ENCODE data around the gene NTNG1.
"Not testable (repeated sequence)": the region's sequence is repeated elsewhere in the genome, so short reads cannot be mapped to it uniquely, and the experiment has no call there.

Gene NTNG1

DNA sequence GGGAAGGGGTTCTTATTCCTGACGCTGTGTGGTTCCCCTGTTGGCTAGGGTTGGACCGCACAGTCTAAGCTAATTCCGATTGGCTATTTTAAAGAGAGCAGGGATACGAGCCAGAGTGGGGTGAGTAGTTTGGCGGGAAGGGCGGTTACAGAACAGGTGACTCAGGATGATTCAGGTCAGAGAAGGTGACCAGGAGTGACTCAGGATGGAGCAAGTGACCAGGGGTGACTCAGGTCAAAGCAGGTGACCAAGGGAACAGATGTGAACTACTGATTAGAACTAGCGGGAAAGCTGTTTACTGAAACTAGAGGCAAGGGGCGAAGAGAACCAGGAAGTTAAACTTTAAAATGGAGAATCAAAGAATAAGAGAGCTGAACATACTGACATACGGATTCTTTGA is 24.1 kb downstream of the NTNG1 start:
- WGBS, 2 experiments: 93 to 97% methylated on average over 9 of the region's 9 CpGs
- not testable (repeated sequence) for H3K4me3 ChIP-seq (ENCODE audit: insufficient read depth, low read depth, low read length); H3K36me3 ChIP-seq (ENCODE audit: control insufficient read depth, insufficient read depth, low read length); H3K27me3 ChIP-seq (ENCODE audit: control insufficient read depth, insufficient read depth, low read length, poor library complexity, severe bottlenecking); H3K4me1 ChIP-seq (ENCODE audit: control insufficient read depth, insufficient read depth, low read length); H3K27ac ChIP-seq (ENCODE audit: insufficient read depth, low read depth, low read length, poor library complexity, severe bottlenecking); H3K9me3 ChIP-seq (ENCODE audit: control insufficient read depth, low read length)

DNA sequence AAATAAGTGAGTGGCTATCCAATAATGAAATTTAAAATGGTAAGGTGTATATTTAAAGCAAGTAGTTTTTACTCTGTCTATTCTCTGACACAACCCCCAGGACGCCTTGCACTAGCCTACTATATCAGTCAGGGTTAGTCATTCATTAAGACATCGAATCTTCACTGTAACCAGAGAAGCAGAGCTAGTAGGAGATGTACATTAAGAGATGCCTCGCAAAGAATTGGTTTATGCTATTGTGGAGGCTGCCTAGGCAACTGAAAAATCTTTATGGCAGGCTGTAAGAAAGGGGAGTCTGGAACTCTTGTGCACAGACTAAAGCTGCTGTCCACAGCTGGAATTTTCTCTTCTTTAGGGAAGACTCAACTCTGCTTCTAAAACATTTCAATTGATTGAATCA is 28.8 kb downstream of the NTNG1 start:
- no peak overlapping the region for H3K4me3 ChIP-seq (ENCODE audit: insufficient read depth, low read depth, low read length)
- 95 to 99% methylated on average over 3 of the region's 3 CpGs for WGBS, 2 experiments
- H3K36me3 ChIP-seq (ENCODE audit: control insufficient read depth, insufficient read depth, low read length): no peaks in the 10 kb centered on the region
- no peaks in the 10 kb centered on the region for H3K9me3 ChIP-seq (ENCODE audit: control insufficient read depth, low read length)
- H3K27me3 ChIP-seq (ENCODE audit: control insufficient read depth, insufficient read depth, low read length, poor library complexity, severe bottlenecking): no peaks in the 10 kb centered on the region
- H3K27ac ChIP-seq (ENCODE audit: insufficient read depth, low read depth, low read length, poor library complexity, severe bottlenecking): no peak overlapping the region
- H3K4me1 ChIP-seq (ENCODE audit: control insufficient read depth, insufficient read depth, low read length): no peaks in the 10 kb centered on the region

GRCh38 chr1:107171333-107171732 is 30.5 kb downstream of the NTNG1 start:
- no peaks in the 10 kb centered on the region for H3K36me3 ChIP-seq (ENCODE audit: control insufficient read depth, insufficient read depth, low read length)
- no peaks in the 10 kb centered on the region for H3K9me3 ChIP-seq (ENCODE audit: control insufficient read depth, low read length)
- H3K27me3 ChIP-seq (ENCODE audit: control insufficient read depth, insufficient read depth, low read length, poor library complexity, severe bottlenecking): no peaks in the 10 kb centered on the region
- no peaks in the 10 kb centered on the region for H3K4me1 ChIP-seq (ENCODE audit: control insufficient read depth, insufficient read depth, low read length)
- H3K27ac ChIP-seq (ENCODE audit: insufficient read depth, low read depth, low read length, poor library complexity, severe bottlenecking): no peak overlapping the region
- H3K4me3 ChIP-seq (ENCODE audit: insufficient read depth, low read depth, low read length): no peak overlapping the region
- 65 to 70% methylated on average over 5 of the region's 5 CpGs for WGBS, 2 experiments

GRCh38 chr1:107172450-107173170 is 31.8 kb downstream of the NTNG1 start:
- no peaks in the 10 kb centered on the region for H3K4me1 ChIP-seq (ENCODE audit: control insufficient read depth, insufficient read depth, low read length)
- H3K27ac ChIP-seq (ENCODE audit: insufficient read depth, low read depth, low read length, poor library complexity, severe bottlenecking): no peak overlapping the region
- H3K27me3 ChIP-seq (ENCODE audit: control insufficient read depth, insufficient read depth, low read length, poor library complexity, severe bottlenecking): no peaks in the 10 kb centered on the region
- H3K9me3 ChIP-seq (ENCODE audit: control insufficient read depth, low read length): no peaks in the 10 kb centered on the region
- 90 to 91% methylated on average over 3 to 5 of the region's 5 CpGs for WGBS, 2 experiments
- no peaks in the 10 kb centered on the region for H3K36me3 ChIP-seq (ENCODE audit: control insufficient read depth, insufficient read depth, low read length)
- no peak overlapping the region for H3K4me3 ChIP-seq (ENCODE audit: insufficient read depth, low read depth, low read length)

GRCh38 chr1:107175102-107175909 is 34.5 kb downstream of the NTNG1 start:
- 78 to 100% methylated on average over 1 of the region's 1 CpG for WGBS, 2 experiments
- Histone ChIP-seq H3K27ac (ENCODE audit: insufficient read depth, low read depth, low read length, poor library complexity, severe bottlenecking) (no peak overlapping the region), H3K9me3 (ENCODE audit: control insufficient read depth, low read length) (no peaks in the 10 kb centered on the region), H3K27me3 (ENCODE audit: control insufficient read depth, insufficient read depth, low read length, poor library complexity, severe bottlenecking) (no peaks in the 10 kb centered on the region), H3K36me3 (ENCODE audit: control insufficient read depth, insufficient read depth, low read length) (no peaks in the 10 kb centered on the region), H3K4me1 (ENCODE audit: control insufficient read depth, insufficient read depth, low read length) (no peaks in the 10 kb centered on the region), H3K4me3 (ENCODE audit: insufficient read depth, low read depth, low read length) (no peak overlapping the region)

DNA sequence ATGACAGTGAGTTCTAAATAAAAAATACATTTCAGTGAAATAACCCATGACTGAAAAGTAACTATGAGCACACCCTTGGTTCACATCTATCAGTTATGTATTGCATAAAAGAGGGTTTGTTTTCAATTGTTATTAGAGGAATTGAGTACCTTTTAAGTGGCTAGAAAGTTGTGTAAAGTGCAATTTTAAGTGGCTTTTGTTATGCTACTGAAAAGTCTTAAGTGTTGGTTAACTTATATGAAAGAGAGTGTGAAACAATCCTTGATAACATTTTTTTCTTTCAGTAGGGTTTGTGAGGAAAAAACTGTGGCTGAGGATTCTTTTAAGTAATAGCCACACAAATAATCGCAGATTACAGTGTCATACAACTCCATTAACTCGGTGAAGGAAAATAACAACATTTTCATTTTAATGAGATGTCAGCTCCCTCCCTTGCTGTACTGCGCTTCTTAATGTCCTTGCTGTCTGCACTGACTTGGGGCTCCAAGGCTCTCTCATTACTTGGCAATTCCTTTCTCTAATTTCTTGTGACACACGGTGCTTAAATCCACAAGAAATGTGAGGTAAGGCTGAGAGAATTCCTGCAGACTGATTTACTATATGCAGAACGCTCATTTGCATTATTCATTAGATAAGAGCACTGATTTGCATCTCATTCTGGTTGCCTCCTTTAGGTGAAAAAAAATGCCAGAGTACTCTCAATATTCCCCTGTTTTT is 40.6 kb downstream of the NTNG1 start:
- no peaks in the 10 kb centered on the region for H3K36me3 ChIP-seq (ENCODE audit: control insufficient read depth, insufficient read depth, low read length)

DNA sequence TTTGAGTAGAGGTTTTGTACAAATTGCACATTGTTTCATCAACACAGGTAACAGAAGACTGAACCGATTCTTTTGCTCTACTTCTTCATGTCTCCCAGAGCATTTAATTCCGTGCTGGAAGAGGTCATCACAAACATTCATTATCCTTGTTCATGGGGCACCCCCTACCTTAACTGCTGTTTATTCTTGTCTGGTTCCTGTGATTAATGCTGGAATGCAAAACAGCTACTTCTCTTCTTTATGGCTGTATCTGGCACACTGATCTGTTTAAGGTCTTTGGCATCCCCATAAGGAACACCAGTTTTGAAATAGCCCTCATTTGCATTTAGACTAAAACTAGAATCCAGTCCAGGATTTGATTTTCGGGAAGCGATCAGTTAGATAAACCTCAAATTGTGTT is 42.2 kb downstream of the NTNG1 start:
- H3K36me3 ChIP-seq (ENCODE audit: control insufficient read depth, insufficient read depth, low read length): no peaks in the 10 kb centered on the region
- no peaks in the 10 kb centered on the region for H3K27me3 ChIP-seq (ENCODE audit: control insufficient read depth, insufficient read depth, low read length, poor library complexity, severe bottlenecking)
- no peaks in the 10 kb centered on the region for H3K9me3 ChIP-seq (ENCODE audit: control insufficient read depth, low read length)
- no peak overlapping the region for H3K27ac ChIP-seq (ENCODE audit: insufficient read depth, low read depth, low read length, poor library complexity, severe bottlenecking)
- no peaks in the 10 kb centered on the region for H3K4me1 ChIP-seq (ENCODE audit: control insufficient read depth, insufficient read depth, low read length)
- H3K4me3 ChIP-seq (ENCODE audit: insufficient read depth, low read depth, low read length): no peak overlapping the region
- 50 to 74% methylated on average over 2 to 4 of the region's 4 CpGs for WGBS, 2 experiments

More for the DNA sequence above, 40.6 kb downstream of the NTNG1 start:
- 13 to 25% methylated on average over 4 of the region's 5 CpGs for WGBS, 2 experiments
- Histone ChIP-seq H3K27ac (ENCODE audit: insufficient read depth, low read depth, low read length, poor library complexity, severe bottlenecking) (no peak overlapping the region), H3K9me3 (ENCODE audit: control insufficient read depth, low read length) (no peaks in the 10 kb centered on the region), H3K4me1 (ENCODE audit: control insufficient read depth, insufficient read depth, low read length) (no peaks in the 10 kb centered on the region), H3K4me3 (ENCODE audit: insufficient read depth, low read depth, low read length) (no peak overlapping the region), H3K27me3 (ENCODE audit: control insufficient read depth, insufficient read depth, low read length, poor library complexity, severe bottlenecking) (no peaks in the 10 kb centered on the region)

DNA sequence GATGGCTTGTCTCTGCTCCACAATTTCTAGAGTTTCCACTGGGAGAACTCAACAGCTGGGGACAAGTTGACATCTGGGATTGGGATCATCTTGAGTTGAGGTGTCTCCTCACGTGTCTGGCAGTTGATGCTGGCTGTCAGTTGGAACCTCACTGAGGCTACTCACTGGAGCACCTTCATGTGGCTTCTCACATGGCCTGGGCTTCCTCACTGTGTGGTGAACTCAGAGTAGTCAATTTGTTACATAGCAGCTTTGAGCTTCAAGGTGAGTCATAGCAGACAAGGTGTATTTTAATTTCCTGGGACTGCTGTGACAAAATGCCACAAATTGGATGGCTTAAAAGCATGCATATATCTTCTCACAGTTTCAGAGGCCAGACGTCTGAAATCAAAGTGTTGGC is 44.0 kb downstream of the NTNG1 start:
- H3K27me3 ChIP-seq (ENCODE audit: control insufficient read depth, insufficient read depth, low read length, poor library complexity, severe bottlenecking): no peaks in the 10 kb centered on the region
- no peaks in the 10 kb centered on the region for H3K36me3 ChIP-seq (ENCODE audit: control insufficient read depth, insufficient read depth, low read length)
- no peaks in the 10 kb centered on the region for H3K9me3 ChIP-seq (ENCODE audit: control insufficient read depth, low read length)
- 72 to 78% methylated on average over 2 of the region's 2 CpGs for WGBS, 2 experiments
- no peak overlapping the region for H3K27ac ChIP-seq (ENCODE audit: insufficient read depth, low read depth, low read length, poor library complexity, severe bottlenecking)
- H3K4me1 ChIP-seq (ENCODE audit: control insufficient read depth, insufficient read depth, low read length): no peaks in the 10 kb centered on the region
- H3K4me3 ChIP-seq (ENCODE audit: insufficient read depth, low read depth, low read length): no peak overlapping the region

DNA sequence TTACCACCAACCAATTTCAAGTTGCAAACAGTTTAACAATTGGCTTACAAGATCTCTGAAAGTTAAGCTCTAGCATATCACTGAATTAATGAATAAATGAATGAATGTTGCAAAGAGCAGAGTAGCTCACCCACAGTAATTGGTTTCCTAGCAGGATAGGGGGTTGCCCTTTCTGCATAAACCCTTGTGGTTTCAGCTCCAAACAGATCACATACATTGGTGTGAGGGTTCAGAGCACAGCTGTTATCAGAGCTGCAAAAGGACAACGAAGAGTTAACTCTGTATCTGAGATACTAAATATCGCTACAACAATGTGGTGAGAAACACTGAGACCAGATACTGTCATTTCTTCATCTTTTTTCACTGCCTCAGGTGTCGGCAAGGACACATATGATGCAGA is 46.6 kb downstream of the NTNG1 start:
- H3K27ac ChIP-seq (ENCODE audit: insufficient read depth, low read depth, low read length, poor library complexity, severe bottlenecking): no peak overlapping the region
- H3K9me3 ChIP-seq (ENCODE audit: control insufficient read depth, low read length): no peaks in the 10 kb centered on the region
- no peaks in the 10 kb centered on the region for H3K27me3 ChIP-seq (ENCODE audit: control insufficient read depth, insufficient read depth, low read length, poor library complexity, severe bottlenecking)
- WGBS, 2 experiments: 76 to 86% methylated on average over 3 of the region's 3 CpGs
- no peaks in the 10 kb centered on the region for H3K36me3 ChIP-seq (ENCODE audit: control insufficient read depth, insufficient read depth, low read length)
- H3K4me3 ChIP-seq (ENCODE audit: insufficient read depth, low read depth, low read length): no peak overlapping the region
- H3K4me1 ChIP-seq (ENCODE audit: control insufficient read depth, insufficient read depth, low read length): no peaks in the 10 kb centered on the region

DNA sequence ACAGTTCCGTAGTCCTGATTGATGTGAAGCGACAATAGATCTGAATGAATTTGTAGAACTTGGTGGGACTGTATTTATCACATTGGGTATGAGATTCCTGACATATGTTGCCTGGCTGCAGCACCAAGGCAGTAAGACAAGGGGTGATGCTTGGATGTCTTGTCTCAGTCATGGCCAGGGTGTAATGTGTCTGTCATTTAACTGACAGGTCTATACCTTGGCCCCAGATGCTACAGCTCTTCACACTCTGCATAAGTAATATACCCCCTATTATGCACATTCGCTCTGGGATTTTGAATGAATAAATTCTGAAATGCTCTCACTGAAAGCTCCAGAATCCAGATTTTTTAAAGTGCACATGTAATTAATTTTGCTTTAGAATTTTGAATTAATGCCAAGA is 47.3 kb downstream of the NTNG1 start:
- Histone ChIP-seq H3K36me3 (ENCODE audit: control insufficient read depth, insufficient read depth, low read length) (no peaks in the 10 kb centered on the region), H3K27me3 (ENCODE audit: control insufficient read depth, insufficient read depth, low read length, poor library complexity, severe bottlenecking) (no peaks in the 10 kb centered on the region), H3K27ac (ENCODE audit: insufficient read depth, low read depth, low read length, poor library complexity, severe bottlenecking) (no peak overlapping the region), H3K4me1 (ENCODE audit: control insufficient read depth, insufficient read depth, low read length) (no peaks in the 10 kb centered on the region), H3K9me3 (ENCODE audit: control insufficient read depth, low read length) (no peaks in the 10 kb centered on the region), H3K4me3 (ENCODE audit: insufficient read depth, low read depth, low read length) (no peak overlapping the region)
- WGBS, 2 experiments: 95 to 99% methylated on average over 3 of the region's 3 CpGs

All from ectodermal cell (in vitro differentiated cells).